ENCODE measurements around the gene CCNJL. TPM values are rescaled to one million over a fixed set of nuclear protein-coding genes. Genes with fewer than 3 reads are reported as not detected.

The CCNJL gene
- total and polyA plus RNA-seq, 12 donors: 2.9 to 20.8 (median 6.4) TPM

DNA sequence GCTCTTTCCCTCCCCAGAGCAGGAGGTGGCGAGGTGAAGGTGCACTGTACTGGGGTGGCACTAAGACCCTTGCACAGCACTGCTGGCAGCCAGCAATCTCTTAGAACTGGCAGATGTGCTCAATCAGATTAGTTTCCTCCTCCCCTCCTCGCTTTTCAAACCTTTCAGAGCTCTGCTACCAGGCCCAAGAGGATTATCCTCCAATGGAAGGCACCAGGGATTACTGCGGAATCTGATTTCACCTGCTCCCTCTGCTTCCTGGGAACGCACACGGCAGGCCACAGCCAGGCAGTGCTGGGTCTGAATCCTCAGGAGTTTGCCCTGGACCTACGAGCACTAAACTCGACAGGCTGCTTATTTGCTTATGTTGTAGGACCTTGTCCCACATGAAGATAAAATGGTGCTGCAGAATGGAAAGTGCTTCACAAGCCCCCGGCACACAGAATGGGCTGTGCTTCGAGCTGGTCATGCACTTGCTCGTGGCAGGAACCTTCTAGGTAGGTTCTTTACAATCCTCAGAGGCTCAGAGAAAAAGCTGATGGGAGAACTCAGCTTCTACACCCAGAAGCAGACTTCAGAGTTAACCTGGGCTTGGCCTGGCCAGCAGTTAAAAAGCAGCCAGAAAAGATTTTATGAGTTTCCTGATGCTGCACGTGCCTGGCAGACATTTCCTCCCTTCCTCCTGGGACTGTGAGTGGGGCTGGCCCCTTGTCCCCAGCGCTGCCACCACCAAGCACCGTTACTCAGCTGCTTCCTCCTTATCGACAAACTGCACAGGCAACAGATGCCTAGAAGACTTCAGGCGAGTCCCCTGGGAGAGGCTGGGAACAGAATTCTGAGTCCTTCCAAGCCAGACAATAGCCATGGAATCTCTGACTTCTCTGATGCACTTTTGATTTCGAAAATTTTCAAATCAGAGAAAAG, 50.0 kb downstream of the CCNJL start:
- ATAC-seq: peak in 5 of 8 donors; percentile 23 to 53 (median 36)
- intact Hi-C loops (cut with DNase I): loop anchor here in 2 of 10 donors (10.0 kb wide), 2 partner anchors 52 to 82 kb away; partner anchors contain the start of gene CCNJL (in 2 of the 2)
- TF ChIP-seq, protein P1, sequence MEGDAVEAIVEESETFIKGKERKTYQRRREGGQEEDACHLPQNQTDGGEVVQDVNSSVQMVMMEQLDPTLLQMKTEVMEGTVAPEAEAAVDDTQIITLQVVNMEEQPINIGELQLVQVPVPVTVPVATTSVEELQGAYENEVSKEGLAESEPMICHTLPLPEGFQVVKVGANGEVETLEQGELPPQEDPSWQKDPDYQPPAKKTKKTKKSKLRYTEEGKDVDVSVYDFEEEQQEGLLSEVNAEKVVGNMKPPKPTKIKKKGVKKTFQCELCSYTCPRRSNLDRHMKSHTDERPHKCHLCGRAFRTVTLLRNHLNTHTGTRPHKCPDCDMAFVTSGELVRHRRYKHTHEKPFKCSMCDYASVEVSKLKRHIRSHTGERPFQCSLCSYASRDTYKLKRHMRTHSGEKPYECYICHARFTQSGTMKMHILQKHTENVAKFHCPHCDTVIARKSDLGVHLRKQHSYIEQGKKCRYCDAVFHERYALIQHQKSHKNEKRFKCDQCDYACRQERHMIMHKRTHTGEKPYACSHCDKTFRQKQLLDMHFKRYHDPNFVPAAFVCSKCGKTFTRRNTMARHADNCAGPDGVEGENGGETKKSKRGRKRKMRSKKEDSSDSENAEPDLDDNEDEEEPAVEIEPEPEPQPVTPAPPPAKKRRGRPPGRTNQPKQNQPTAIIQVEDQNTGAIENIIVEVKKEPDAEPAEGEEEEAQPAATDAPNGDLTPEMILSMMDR (IDR thresholded peaks at IDR 0.05): no peak

DNA sequence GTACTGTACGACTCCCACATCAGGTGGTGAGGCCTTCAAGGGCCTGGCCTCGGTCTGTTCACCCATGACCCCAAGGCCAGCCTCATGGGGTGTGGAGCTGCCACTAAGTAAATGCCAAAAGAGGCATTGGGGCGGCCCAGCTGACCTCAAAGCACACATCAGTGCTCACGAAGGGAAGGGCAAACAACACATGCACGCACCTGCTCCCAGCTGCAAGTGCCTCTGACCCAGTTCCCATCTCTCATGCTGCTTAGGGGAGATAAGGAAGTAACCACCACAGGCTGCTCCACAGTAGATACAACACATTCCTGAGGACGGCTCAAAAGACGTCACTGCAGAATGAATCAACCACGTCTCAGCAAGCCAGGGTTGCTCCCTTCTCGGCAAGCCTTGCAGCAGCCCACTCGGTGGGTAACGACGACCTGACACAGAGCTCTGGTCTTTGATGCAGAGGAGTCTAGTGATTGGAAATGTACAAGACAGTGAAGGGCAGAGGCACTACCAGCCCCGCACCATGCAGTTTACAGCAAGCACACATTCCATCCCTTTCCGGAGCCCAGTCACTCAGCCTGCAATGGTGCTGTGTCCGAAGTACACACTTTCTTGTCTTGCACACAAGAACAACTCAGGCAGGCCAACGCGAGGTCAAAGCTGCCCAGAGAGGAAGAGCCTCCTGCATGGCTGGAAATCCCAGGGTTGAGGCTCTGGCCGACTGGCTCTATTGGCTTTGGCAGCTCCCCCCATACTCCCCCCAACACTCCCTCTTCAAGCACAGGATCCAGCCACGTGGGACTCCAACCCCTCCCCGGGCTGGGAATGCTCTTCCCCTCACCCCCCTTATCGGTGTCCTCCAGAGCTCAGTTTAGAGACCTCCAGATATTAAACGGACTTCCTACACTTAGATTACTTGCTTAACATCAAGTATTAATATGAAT, 51.2 kb downstream of the CCNJL start:
- peaks cover 0 to 22% (median 0%) of the 10 kb centered on the region in 9 donors for H3K36me3 ChIP-seq
- H3K9me3 ChIP-seq: no peaks in the 10 kb centered on the region
- TF ChIP-seq, protein P1 (IDR thresholded peaks at IDR 0.05): no peak
- intact Hi-C loops (cut with DNase I): loop anchor here in 2 of 10 donors (10.0 kb wide), 2 partner anchors 54 to 84 kb away; partner anchors contain the start of gene CCNJL (in 2 of the 2)
- DNase-seq (no peak), ATAC-seq (peak; percentile 49 to 92 (median 78))
- 33 to 43% methylated on average over 22 of the region's 22 CpGs for WGBS, 2 donors
- no peaks in the 10 kb centered on the region for H3K27me3 ChIP-seq
- peaks cover 8 to 35% (median 31%) of the 10 kb centered on the region in 9 donors for H3K4me1 ChIP-seq
- peak overlapping the region in 2 of 10 donors; percentile 41 to 54 for H3K27ac ChIP-seq
- no peak overlapping the region for H3K4me3 ChIP-seq

More for the DNA sequence above, 50.0 kb downstream of the CCNJL start:
- no peaks in the 10 kb centered on the region for H3K9me3 ChIP-seq
- H3K36me3 ChIP-seq: peaks cover 0 to 18% (median 0%) of the 10 kb centered on the region in 9 donors
- DNase-seq: peak; percentile 23 to 27
- no peak overlapping the region for H3K27ac ChIP-seq
- WGBS, 2 donors: 48 to 58% methylated on average over 16 of the region's 16 CpGs
- no peak overlapping the region for H3K4me3 ChIP-seq
- peaks cover 8 to 35% (median 31%) of the 10 kb centered on the region in 9 donors for H3K4me1 ChIP-seq
- H3K27me3 ChIP-seq: no peaks in the 10 kb centered on the region

DNA sequence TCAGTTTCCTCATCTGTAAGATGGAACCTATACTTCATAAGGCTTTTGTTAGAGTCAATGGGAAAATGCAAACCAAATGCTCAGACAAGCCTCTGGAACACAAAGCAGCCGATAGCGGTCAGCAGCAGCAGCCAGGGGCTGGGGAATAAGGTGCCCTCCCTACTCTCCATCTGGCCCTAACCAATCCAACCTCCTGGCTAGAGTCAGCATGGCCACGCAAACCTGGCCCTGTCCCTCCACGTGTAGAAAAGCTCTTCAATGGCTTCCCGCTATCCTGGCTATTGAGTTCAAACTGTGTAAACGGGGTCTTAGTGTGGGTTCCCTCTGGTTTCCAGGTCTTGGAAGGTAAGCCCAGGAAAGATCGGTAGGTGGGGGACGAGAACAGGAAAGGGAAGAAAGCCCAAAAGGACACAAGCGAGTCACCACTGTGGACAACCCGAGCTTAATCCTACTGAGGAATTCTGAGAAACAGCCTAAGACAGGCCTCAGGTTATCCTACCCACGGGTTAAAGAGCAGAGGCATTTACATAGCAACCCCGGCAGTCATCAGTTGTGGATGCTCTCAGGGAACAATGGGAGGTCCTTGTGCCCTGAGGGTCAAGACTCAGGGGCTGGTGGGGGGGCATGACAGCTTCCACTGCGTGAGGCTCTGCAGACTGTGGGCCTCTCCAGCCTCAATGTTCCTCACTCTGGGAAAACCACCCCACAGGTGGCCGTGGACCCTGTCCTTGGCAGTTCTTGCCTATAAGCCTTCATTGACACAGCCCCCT, 52.2 kb downstream of the CCNJL start:
- TF ChIP-seq, protein P1 (IDR thresholded peaks at IDR 0.05): no peak
- no peak overlapping the region for H3K4me3 ChIP-seq
- intact Hi-C loops (cut with DNase I): loop anchor here in 2 of 10 donors (10.0 kb wide), 2 partner anchors 55 to 85 kb away; partner anchors contain the start of gene CCNJL (in 2 of the 2)
- no peaks in the 10 kb centered on the region for H3K9me3 ChIP-seq
- DNase-seq (no peak), ATAC-seq (no peak)
- peaks cover 0 to 27% (median 0%) of the 10 kb centered on the region in 9 donors for H3K36me3 ChIP-seq
- peak overlapping the region in 2 of 10 donors; percentile 29 to 41 for H3K27ac ChIP-seq
- H3K27me3 ChIP-seq: no peaks in the 10 kb centered on the region
- peaks cover 8 to 35% (median 31%) of the 10 kb centered on the region in 9 donors for H3K4me1 ChIP-seq
- 93 to 95% methylated on average over 14 of the region's 14 CpGs for WGBS, 2 donors

Measured in heart right ventricle (tissue), 16 donors.